ENCODE results near the gene TRAPPC11. TPM values are rescaled to one million over a fixed set of nuclear protein-coding genes. Genes with fewer than 3 reads are reported as not detected.
A peak's percentile ranks its signal among the peaks of the same experiment; 100 is the strongest.

The TRAPPC11 gene
- total and polyA plus RNA-seq, 2 experiments from 2014 or later = 15.0 to 42.7 TPM

DNA sequence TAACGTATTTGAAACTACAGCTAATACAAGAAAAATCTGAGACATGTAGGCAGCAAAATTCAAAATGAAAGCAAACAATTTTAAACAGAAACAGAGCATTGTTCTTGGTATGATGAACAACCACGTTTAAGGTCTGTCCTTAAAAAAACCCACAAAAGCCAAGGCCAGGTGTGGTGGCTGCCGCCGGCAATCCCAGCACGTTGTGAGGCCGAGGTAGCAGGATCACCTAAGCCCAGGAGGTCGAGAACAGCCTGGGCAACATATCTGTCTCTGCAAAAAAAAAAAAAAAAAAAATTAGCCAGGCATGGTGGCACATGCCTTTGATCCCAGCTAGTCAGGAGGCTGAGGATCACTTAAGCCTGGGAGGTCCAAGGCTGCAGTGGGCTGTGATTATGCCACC lies 13.8 kb upstream of the TRAPPC11 start:
- H3K79me2 ChIP-seq (replicated peaks; ENCODE audit: insufficient read depth) = no peaks in the 10 kb centered on the region
- H3K27me3 ChIP-seq (ENCODE audit: insufficient read depth) = peaks cover 3% of the 10 kb centered on the region; the same call in 1 of the 2 replicates
- H3K9me3 Mint-ChIP-seq = no peaks in the 10 kb centered on the region
- no peaks in the 10 kb centered on the region for H3K4me1 Mint-ChIP-seq
- no peak overlapping the region for H3K27ac ChIP-seq (ENCODE audit: low read depth)
- DNase-seq (ENCODE audit: low spot score) = no peak
- no peaks in the 10 kb centered on the region for H3F3A ChIP-seq (replicated peaks; ENCODE audit: low read depth)
- TF ChIP-seq EZH2 (IDR thresholded peaks at IDR 0.05; ENCODE audit: low read depth, unreplicated experiment) = no peak
- no peaks in the 10 kb centered on the region for H3K9me2 ChIP-seq (ENCODE audit: insufficient read depth)
- H4K20me1 ChIP-seq (replicated peaks; ENCODE audit: insufficient read depth) = no peaks in the 10 kb centered on the region
- H3K27me3 Mint-ChIP-seq (ENCODE audit: insufficient read depth, low read depth, poor library complexity) = no peaks in the 10 kb centered on the region
- H3K4me2 ChIP-seq = no peak overlapping the region
- no peak overlapping the region for H2AFZ ChIP-seq
- ATAC-seq = no peak
- no peak overlapping the region for H3K4me3 Mint-ChIP-seq
- H3K4me3 ChIP-seq = no peak overlapping the region
- no peaks in the 10 kb centered on the region for H3K4me1 ChIP-seq (ENCODE audit: insufficient read depth)
- H3K36me3 Mint-ChIP-seq (ENCODE audit: low read depth) = peaks cover 40% of the 10 kb centered on the region; the same call in 2 of the 3 replicates
- no peak overlapping the region for H3K27ac Mint-ChIP-seq
- H3K36me3 ChIP-seq (ENCODE audit: insufficient read depth) = peaks cover 12% of the 10 kb centered on the region; the same call in 1 of the 2 replicates

DNA sequence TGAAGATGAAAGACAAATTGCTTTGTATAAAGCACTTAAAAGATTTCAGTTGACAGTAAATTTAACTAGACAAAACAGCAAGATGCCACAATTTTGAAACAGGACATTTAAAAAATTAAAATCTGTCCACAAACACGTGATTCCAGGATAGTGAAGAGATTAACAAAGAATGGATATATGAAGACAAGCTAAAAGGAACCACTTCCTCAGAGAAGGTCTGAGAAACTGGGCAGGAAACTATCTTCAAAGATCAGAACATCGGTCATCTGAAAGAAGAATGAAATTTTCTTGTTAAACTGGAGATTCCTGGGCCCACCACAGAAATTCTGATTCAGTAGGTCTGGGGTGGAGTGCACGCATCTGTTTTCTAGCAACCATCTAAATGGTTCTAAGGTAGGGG lies 1.5 kb upstream of the TRAPPC11 start:
- Mint-ChIP-seq H3K4me3 (peak overlapping the region; percentile 79), H3K27ac (no peak overlapping the region), H3K27me3 (ENCODE audit: insufficient read depth, low read depth, poor library complexity) (no peaks in the 10 kb centered on the region), H3K36me3 (ENCODE audit: low read depth) (peaks cover 18% of the 10 kb centered on the region), H3K4me1 (peaks cover 12% of the 10 kb centered on the region), H3K9me3 (no peaks in the 10 kb centered on the region; the same call in 2 of the 3 replicates)
- Histone ChIP-seq H3K27me3 (ENCODE audit: insufficient read depth) (no peaks in the 10 kb centered on the region), H3K27ac (ENCODE audit: low read depth) (no peak overlapping the region), H4K20me1 (replicated peaks; ENCODE audit: insufficient read depth) (no peaks in the 10 kb centered on the region; the same call in 1 of the 2 replicates), H3K79me2 (replicated peaks; ENCODE audit: insufficient read depth) (peaks cover 45% of the 10 kb centered on the region), H2AFZ (no peak overlapping the region), H3K36me3 (ENCODE audit: insufficient read depth) (peaks cover 4% of the 10 kb centered on the region), H3K9me2 (ENCODE audit: insufficient read depth) (no peaks in the 10 kb centered on the region), H3K4me1 (ENCODE audit: insufficient read depth) (peaks cover 8% of the 10 kb centered on the region), H3K4me3 (peak overlapping the region; percentile 84), H3F3A (replicated peaks; ENCODE audit: low read depth) (no peaks in the 10 kb centered on the region), H3K4me2 (peak overlapping the region; percentile 92)
- no peak for ATAC-seq
- DNase-seq (ENCODE audit: low spot score) = no peak
- TF ChIP-seq, protein P1, sequence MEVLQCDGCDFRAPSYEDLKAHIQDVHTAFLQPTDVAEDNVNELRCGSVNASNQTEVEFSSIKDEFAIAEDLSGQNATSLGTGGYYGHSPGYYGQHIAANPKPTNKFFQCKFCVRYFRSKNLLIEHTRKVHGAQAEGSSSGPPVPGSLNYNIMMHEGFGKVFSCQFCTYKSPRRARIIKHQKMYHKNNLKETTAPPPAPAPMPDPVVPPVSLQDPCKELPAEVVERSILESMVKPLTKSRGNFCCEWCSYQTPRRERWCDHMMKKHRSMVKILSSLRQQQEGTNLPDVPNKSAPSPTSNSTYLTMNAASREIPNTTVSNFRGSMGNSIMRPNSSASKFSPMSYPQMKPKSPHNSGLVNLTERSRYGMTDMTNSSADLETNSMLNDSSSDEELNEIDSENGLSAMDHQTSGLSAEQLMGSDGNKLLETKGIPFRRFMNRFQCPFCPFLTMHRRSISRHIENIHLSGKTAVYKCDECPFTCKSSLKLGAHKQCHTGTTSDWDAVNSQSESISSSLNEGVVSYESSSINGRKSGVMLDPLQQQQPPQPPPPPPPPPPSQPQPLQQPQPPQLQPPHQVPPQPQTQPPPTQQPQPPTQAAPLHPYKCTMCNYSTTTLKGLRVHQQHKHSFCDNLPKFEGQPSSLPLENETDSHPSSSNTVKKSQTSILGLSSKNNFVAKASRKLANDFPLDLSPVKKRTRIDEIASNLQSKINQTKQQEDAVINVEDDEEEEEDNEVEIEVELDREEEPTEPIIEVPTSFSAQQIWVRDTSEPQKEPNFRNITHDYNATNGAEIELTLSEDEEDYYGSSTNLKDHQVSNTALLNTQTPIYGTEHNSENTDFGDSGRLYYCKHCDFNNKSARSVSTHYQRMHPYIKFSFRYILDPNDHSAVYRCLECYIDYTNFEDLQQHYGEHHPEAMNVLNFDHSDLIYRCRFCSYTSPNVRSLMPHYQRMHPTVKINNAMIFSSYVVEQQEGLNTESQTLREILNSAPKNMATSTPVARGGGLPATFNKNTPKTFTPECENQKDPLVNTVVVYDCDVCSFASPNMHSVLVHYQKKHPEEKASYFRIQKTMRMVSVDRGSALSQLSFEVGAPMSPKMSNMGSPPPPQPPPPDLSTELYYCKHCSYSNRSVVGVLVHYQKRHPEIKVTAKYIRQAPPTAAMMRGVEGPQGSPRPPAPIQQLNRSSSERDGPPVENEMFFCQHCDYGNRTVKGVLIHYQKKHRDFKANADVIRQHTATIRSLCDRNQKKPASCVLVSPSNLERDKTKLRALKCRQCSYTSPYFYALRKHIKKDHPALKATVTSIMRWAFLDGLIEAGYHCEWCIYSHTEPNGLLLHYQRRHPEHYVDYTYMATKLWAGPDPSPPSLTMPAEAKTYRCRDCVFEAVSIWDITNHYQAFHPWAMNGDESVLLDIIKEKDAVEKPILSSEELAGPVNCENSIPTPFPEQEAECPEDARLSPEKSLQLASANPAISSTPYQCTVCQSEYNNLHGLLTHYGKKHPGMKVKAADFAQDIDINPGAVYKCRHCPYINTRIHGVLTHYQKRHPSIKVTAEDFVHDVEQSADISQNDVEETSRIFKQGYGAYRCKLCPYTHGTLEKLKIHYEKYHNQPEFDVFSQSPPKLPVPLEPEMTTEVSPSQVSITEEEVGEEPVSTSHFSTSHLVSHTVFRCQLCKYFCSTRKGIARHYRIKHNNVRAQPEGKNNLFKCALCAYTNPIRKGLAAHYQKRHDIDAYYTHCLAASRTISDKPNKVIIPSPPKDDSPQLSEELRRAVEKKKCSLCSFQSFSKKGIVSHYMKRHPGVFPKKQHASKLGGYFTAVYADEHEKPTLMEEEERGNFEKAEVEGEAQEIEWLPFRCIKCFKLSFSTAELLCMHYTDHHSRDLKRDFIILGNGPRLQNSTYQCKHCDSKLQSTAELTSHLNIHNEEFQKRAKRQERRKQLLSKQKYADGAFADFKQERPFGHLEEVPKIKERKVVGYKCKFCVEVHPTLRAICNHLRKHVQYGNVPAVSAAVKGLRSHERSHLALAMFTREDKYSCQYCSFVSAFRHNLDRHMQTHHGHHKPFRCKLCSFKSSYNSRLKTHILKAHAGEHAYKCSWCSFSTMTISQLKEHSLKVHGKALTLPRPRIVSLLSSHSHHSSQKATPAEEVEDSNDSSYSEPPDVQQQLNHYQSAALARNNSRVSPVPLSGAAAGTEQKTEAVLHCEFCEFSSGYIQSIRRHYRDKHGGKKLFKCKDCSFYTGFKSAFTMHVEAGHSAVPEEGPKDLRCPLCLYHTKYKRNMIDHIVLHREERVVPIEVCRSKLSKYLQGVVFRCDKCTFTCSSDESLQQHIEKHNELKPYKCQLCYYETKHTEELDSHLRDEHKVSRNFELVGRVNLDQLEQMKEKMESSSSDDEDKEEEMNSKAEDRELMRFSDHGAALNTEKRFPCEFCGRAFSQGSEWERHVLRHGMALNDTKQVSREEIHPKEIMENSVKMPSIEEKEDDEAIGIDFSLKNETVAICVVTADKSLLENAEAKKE (CRISPR knock-in tag; IDR thresholded peaks at IDR 0.05) = no peak
- TF ChIP-seq, protein P2, sequence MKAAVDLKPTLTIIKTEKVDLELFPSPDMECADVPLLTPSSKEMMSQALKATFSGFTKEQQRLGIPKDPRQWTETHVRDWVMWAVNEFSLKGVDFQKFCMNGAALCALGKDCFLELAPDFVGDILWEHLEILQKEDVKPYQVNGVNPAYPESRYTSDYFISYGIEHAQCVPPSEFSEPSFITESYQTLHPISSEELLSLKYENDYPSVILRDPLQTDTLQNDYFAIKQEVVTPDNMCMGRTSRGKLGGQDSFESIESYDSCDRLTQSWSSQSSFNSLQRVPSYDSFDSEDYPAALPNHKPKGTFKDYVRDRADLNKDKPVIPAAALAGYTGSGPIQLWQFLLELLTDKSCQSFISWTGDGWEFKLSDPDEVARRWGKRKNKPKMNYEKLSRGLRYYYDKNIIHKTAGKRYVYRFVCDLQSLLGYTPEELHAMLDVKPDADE (IDR thresholded peaks at IDR 0.05) = no peak
- TF ChIP-seq CREB1 (CRISPR knock-in tag; IDR thresholded peaks at IDR 0.05; ENCODE audit: low read depth) (no peak), ZNF331 (CRISPR knock-in tag; IDR thresholded peaks at IDR 0.05; ENCODE audit: low read depth) (no peak), NANOG (IDR thresholded peaks at IDR 0.05; ENCODE audit: borderline replicate concordance) (no peak), STAT1 (IDR thresholded peaks at IDR 0.05; ENCODE audit: unreplicated experiment) (no peak), JUNB (IDR thresholded peaks at IDR 0.05; ENCODE audit: unreplicated experiment) (no peak), ZNF114 (CRISPR knock-in tag; IDR thresholded peaks at IDR 0.05) (no peak), EZH2 (IDR thresholded peaks at IDR 0.05; ENCODE audit: low read depth, unreplicated experiment) (no peak)
- TF ChIP-seq, protein P3, sequence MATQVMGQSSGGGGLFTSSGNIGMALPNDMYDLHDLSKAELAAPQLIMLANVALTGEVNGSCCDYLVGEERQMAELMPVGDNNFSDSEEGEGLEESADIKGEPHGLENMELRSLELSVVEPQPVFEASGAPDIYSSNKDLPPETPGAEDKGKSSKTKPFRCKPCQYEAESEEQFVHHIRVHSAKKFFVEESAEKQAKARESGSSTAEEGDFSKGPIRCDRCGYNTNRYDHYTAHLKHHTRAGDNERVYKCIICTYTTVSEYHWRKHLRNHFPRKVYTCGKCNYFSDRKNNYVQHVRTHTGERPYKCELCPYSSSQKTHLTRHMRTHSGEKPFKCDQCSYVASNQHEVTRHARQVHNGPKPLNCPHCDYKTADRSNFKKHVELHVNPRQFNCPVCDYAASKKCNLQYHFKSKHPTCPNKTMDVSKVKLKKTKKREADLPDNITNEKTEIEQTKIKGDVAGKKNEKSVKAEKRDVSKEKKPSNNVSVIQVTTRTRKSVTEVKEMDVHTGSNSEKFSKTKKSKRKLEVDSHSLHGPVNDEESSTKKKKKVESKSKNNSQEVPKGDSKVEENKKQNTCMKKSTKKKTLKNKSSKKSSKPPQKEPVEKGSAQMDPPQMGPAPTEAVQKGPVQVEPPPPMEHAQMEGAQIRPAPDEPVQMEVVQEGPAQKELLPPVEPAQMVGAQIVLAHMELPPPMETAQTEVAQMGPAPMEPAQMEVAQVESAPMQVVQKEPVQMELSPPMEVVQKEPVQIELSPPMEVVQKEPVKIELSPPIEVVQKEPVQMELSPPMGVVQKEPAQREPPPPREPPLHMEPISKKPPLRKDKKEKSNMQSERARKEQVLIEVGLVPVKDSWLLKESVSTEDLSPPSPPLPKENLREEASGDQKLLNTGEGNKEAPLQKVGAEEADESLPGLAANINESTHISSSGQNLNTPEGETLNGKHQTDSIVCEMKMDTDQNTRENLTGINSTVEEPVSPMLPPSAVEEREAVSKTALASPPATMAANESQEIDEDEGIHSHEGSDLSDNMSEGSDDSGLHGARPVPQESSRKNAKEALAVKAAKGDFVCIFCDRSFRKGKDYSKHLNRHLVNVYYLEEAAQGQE (IDR thresholded peaks at IDR 0.05; ENCODE audit: unreplicated experiment) = no peak

All from GM23338 (cell line).